ENCODE measurements around the gene PIK3C2G. TPM values are rescaled to one million over a fixed set of nuclear protein-coding genes. Genes with fewer than 3 reads are reported as not detected.

The PIK3C2G gene
- total RNA-seq, 1 experiment from 2014 or later, result not detected

GRCh38 chr12:18375583-18375982 lies 114.3 kb downstream of the PIK3C2G start:
- no peak overlapping the region for H3K4me3 ChIP-seq (ENCODE audit: low read depth in 2 of 2, low read length in 2 of 2)
- H3K4me1 ChIP-seq (ENCODE audit: control insufficient read depth, insufficient read depth, low read length), result no peaks in the 10 kb centered on the region
- H3K9me3 ChIP-seq (ENCODE audit: control insufficient read depth, insufficient read depth, low read depth, low read length), result 0 out of 2 replicates have a peak, but pooled peaks cover 2% of the 10 kb centered on the region
- DNase-seq (ENCODE audit: low read depth, low spot score) (no peak), ATAC-seq (no peak)
- H3K27me3 ChIP-seq (ENCODE audit: control insufficient read depth, insufficient read depth, low read length), result no peaks in the 10 kb centered on the region
- in situ Hi-C loops (cut with HindIII; ENCODE audit: low pct_unique_long_range_greater_than_20kb, low sequenced_read_pairs), result no loop called here
- no peaks in the 10 kb centered on the region for H3K36me3 ChIP-seq (ENCODE audit: control insufficient read depth, insufficient read depth, low read length)
- no TSS peak for BruUV-seq (replicated peaks)
- H3K27ac ChIP-seq (ENCODE audit: low read length), result no peak overlapping the region
- no peak for TF ChIP-seq TCF7L2 (IDR thresholded peaks at IDR 0.05; ENCODE audit: low read depth, low read length)
- TF ChIP-seq POLR2AphosphoS5 (IDR thresholded peaks at IDR 0.05; ENCODE audit: low read depth, low read length), result no peak
- intact Hi-C loops (cut with micrococcal nuclease; ENCODE audit: unreplicated experiment), result no loop called here
- POLR2A ChIA-PET, result no interaction called here
- CTCF ChIA-PET, result no interaction called here

- Histone ChIP-seq H3K27ac (ENCODE audit: low read length) (no peak overlapping the region), H3K4me1 (ENCODE audit: control insufficient read depth, insufficient read depth, low read length) (no peaks in the 10 kb centered on the region), H3K27me3 (ENCODE audit: control insufficient read depth, insufficient read depth, low read length) (no peaks in the 10 kb centered on the region), H3K9me3 (ENCODE audit: control insufficient read depth, insufficient read depth, low read depth, low read length) (no peaks in the 10 kb centered on the region), H3K4me3 (ENCODE audit: low read depth in 2 of 2, low read length in 2 of 2) (no peak overlapping the region), H3K36me3 (ENCODE audit: control insufficient read depth, insufficient read depth, low read length) (no peaks in the 10 kb centered on the region)
- DNase-seq (ENCODE audit: low read depth, low spot score) (no peak), ATAC-seq (no peak)
- in situ Hi-C loops (cut with HindIII; ENCODE audit: low pct_unique_long_range_greater_than_20kb, low sequenced_read_pairs) (no loop called here), intact Hi-C loops (cut with micrococcal nuclease; ENCODE audit: unreplicated experiment) (no loop called here)
- TF ChIP-seq CTCF (IDR thresholded peaks at IDR 0.05) (no peak), SIN3A (IDR thresholded peaks at IDR 0.05; ENCODE audit: borderline replicate concordance, insufficient read depth, low read depth, low read length) (no peak), POLR2AphosphoS5 (IDR thresholded peaks at IDR 0.05; ENCODE audit: low read depth, low read length) (no peak), TCF7L2 (IDR thresholded peaks at IDR 0.05; ENCODE audit: low read depth, low read length) (no peak), REST (IDR thresholded peaks at IDR 0.05; ENCODE audit: insufficient read depth in 1 of 2, low read depth in 2 of 2, low read length in 1 of 2) (no peak)
- BruUV-seq (replicated peaks), result no TSS peak
- POLR2A ChIA-PET, result no interaction called here
- CTCF ChIA-PET, result interaction anchor here (0.6 kb wide), 1 partner anchor 257 kb away, joined by 7 read pairs; no protein-coding TSS in a partner anchor
Observed at GRCh38 chr12:18382236-18382885, 121.0 kb downstream of the PIK3C2G start.

GRCh38 chr12:18383203-18383602 lies 121.9 kb downstream of the PIK3C2G start:
- DNase-seq (ENCODE audit: low read depth, low spot score) (peak; percentile 50), ATAC-seq (peak; percentile 60; the same call in 1 of the 2 replicates)
- BruUV-seq (replicated peaks), result no TSS peak
- ChIA-PET POLR2A (no interaction called here), CTCF (no interaction called here)
- no peaks in the 10 kb centered on the region for H3K36me3 ChIP-seq (ENCODE audit: control insufficient read depth, insufficient read depth, low read length)
- no peaks in the 10 kb centered on the region for H3K4me1 ChIP-seq (ENCODE audit: control insufficient read depth, insufficient read depth, low read length)
- H3K27ac ChIP-seq (ENCODE audit: low read length), result no peak overlapping the region
- in situ Hi-C loops (cut with HindIII; ENCODE audit: low pct_unique_long_range_greater_than_20kb, low sequenced_read_pairs), result no loop called here
- no peaks in the 10 kb centered on the region for H3K9me3 ChIP-seq (ENCODE audit: control insufficient read depth, insufficient read depth, low read depth, low read length)
- no peaks in the 10 kb centered on the region for H3K27me3 ChIP-seq (ENCODE audit: control insufficient read depth, insufficient read depth, low read length)
- intact Hi-C loops (cut with micrococcal nuclease; ENCODE audit: unreplicated experiment), result no loop called here
- no peak overlapping the region for H3K4me3 ChIP-seq (ENCODE audit: low read depth in 2 of 2, low read length in 2 of 2)
- TF ChIP-seq SIN3A (IDR thresholded peaks at IDR 0.05; ENCODE audit: borderline replicate concordance, insufficient read depth, low read depth, low read length) (no peak), CTCF (IDR thresholded peaks at IDR 0.05) (no peak), POLR2AphosphoS5 (IDR thresholded peaks at IDR 0.05; ENCODE audit: low read depth, low read length) (no peak), TCF7L2 (IDR thresholded peaks at IDR 0.05; ENCODE audit: low read depth, low read length) (no peak), REST (IDR thresholded peaks at IDR 0.05; ENCODE audit: insufficient read depth in 1 of 2, low read depth in 2 of 2, low read length in 1 of 2) (no peak)
